Effector memory CD8-positive, alpha-beta T cell (primary cell): ENCODE data around the gene HOXB6.

Source experiments
- ATAC-seq: fragments of 150-1000 bp; cut with Tn5 transposase; replicated peaks from 2 replicates; pipeline ENCODE4 v1.10.0; 2021; ENCODE audit warnings: mild to moderate bottlenecking, moderate library complexity
- DNase-seq, 3 experiments: peaks; one replicate each; pipeline ENCODE4 v3.0.0; 2021
- H3K27ac Mint-ChIP-seq, 2 donors: one replicate each; pipeline ENCODE4 v1.8.0; 2022; ENCODE audit warnings: mild to moderate bottlenecking in 2 of 2, mixed read lengths in 2 of 2, moderate library complexity in 2 of 2
- H3K27me3 Mint-ChIP-seq, 2 donors: one replicate each; pipeline ENCODE4 v1.8.0; 2022; ENCODE audit warnings: mixed read lengths in 2 of 2
- H3K36me3 Mint-ChIP-seq: one replicate; pipeline ENCODE4 v1.8.0; 2022; ENCODE audit warnings: mild to moderate bottlenecking, moderate library complexity, mixed read lengths; ENCODE audit not compliant: insufficient read depth
- H3K4me1 Mint-ChIP-seq, 2 donors: one replicate each; pipeline ENCODE4 v1.8.0; 2022; ENCODE audit warnings: low read depth in 2 of 2, mixed read lengths in 2 of 2
- H3K4me3 Mint-ChIP-seq, 2 donors: one replicate each; pipeline ENCODE4 v1.8.0; 2022; ENCODE audit warnings: mild to moderate bottlenecking in 2 of 2, mixed read lengths in 2 of 2, moderate library complexity in 2 of 2
- H3K9me3 Mint-ChIP-seq, 2 donors: one replicate each; pipeline ENCODE4 v1.8.0; 2022; ENCODE audit warnings: mixed read lengths in 2 of 2

HOXB6 gene

GRCh38 chr17:48588074-48588415 lies 16.7 kb downstream of the HOXB6 start:
- Mint-ChIP-seq H3K27me3 (peaks cover 36 to 79% of the 10 kb centered on the region in 2 donors), H3K4me3 (no peak overlapping the region), H3K4me1 (peaks cover 23% of the 10 kb centered on the region in 2 donors), H3K27ac (no peak overlapping the region), H3K9me3 (no peaks in the 10 kb centered on the region), H3K36me3 (peaks cover 6% of the 10 kb centered on the region)
- DNase-seq = no peak
- no peak for ATAC-seq

- H3K4me3 Mint-ChIP-seq = peak overlapping the region; percentile 29 to 97
Measured at GRCh38 chr17:48587276-48588073, 17.3 kb downstream of the HOXB6 start.

GRCh38 chr17:48586355-48587258 lies 18.2 kb downstream of the HOXB6 start:
- H3K36me3 Mint-ChIP-seq = peaks cover 7% of the 10 kb centered on the region
- no peaks in the 10 kb centered on the region for H3K9me3 Mint-ChIP-seq
- DNase-seq (no peak), ATAC-seq (peak; percentile 44)
- H3K4me3 Mint-ChIP-seq = peak overlapping the region; percentile 91 to 97
- peaks cover 18 to 21% of the 10 kb centered on the region in 2 donors for H3K4me1 Mint-ChIP-seq
- H3K27ac Mint-ChIP-seq = peak overlapping the region; percentile 83 to 90
- peaks cover 37 to 79% of the 10 kb centered on the region in 2 donors for H3K27me3 Mint-ChIP-seq

More at GRCh38 chr17:48587276-48588073, 17.3 kb downstream of the HOXB6 start:
- Mint-ChIP-seq H3K27ac (no peak overlapping the region), H3K27me3 (peaks cover 36 to 79% of the 10 kb centered on the region in 2 donors), H3K9me3 (no peaks in the 10 kb centered on the region), H3K4me1 (peaks cover 18% of the 10 kb centered on the region in 2 donors), H3K36me3 (peaks cover 7% of the 10 kb centered on the region)
- DNase-seq (no peak), ATAC-seq (no peak)

GRCh38 chr17:48584223-48584741 lies 20.5 kb downstream of the HOXB6 start:
- H3K36me3 Mint-ChIP-seq = peaks cover 11% of the 10 kb centered on the region
- peaks cover 60 to 85% of the 10 kb centered on the region in 2 donors for H3K27me3 Mint-ChIP-seq
- H3K4me3 Mint-ChIP-seq = peak overlapping the region; percentile 37 to 91
- H3K27ac Mint-ChIP-seq = peak overlapping the region in 1 of 2 donors; percentile 83
- H3K9me3 Mint-ChIP-seq = no peaks in the 10 kb centered on the region
- H3K4me1 Mint-ChIP-seq = peaks cover 18 to 23% of the 10 kb centered on the region in 2 donors
- no peak for ATAC-seq
- DNase-seq = no peak

- Mint-ChIP-seq H3K9me3 (no peaks in the 10 kb centered on the region), H3K4me1 (peaks cover 22 to 28% of the 10 kb centered on the region in 2 donors), H3K27ac (no peak overlapping the region), H3K4me3 (peak overlapping the region in 1 of 2 donors; percentile 37), H3K27me3 (peaks cover 65 to 90% of the 10 kb centered on the region in 2 donors), H3K36me3 (peaks cover 12% of the 10 kb centered on the region)
- no peak for ATAC-seq
- no peak for DNase-seq
Measured at GRCh38 chr17:48583708-48584222, 21.0 kb downstream of the HOXB6 start.

- peaks cover 26 to 30% of the 10 kb centered on the region in 2 donors for H3K4me1 Mint-ChIP-seq
- ATAC-seq (no peak), DNase-seq (no peak)
- H3K27ac Mint-ChIP-seq = no peak overlapping the region
- peak overlapping the region; percentile 53 to 57 for H3K4me3 Mint-ChIP-seq
- peaks cover 65 to 90% of the 10 kb centered on the region in 2 donors for H3K27me3 Mint-ChIP-seq
- H3K36me3 Mint-ChIP-seq = peaks cover 17% of the 10 kb centered on the region
- H3K9me3 Mint-ChIP-seq = no peaks in the 10 kb centered on the region
Measured at GRCh38 chr17:48582750-48583069, 22.1 kb downstream of the HOXB6 start.

GRCh38 chr17:48579760-48580554 lies 24.8 kb downstream of the HOXB6 start:
- ATAC-seq (no peak), DNase-seq (no peak)
- peak overlapping the region; percentile 90 to 94 for H3K4me3 Mint-ChIP-seq
- no peaks in the 10 kb centered on the region for H3K9me3 Mint-ChIP-seq
- peaks cover 16% of the 10 kb centered on the region in 2 donors for H3K4me1 Mint-ChIP-seq
- peaks cover 51 to 64% of the 10 kb centered on the region in 2 donors for H3K27me3 Mint-ChIP-seq
- H3K36me3 Mint-ChIP-seq = peaks cover 12% of the 10 kb centered on the region
- H3K27ac Mint-ChIP-seq = peak overlapping the region in 1 of 2 donors; percentile 92

GRCh38 chr17:48579471-48579759 lies 25.4 kb downstream of the HOXB6 start:
- no peak for ATAC-seq
- H3K9me3 Mint-ChIP-seq = no peaks in the 10 kb centered on the region
- DNase-seq = no peak
- H3K4me1 Mint-ChIP-seq = peaks cover 13 to 15% of the 10 kb centered on the region in 2 donors
- H3K27ac Mint-ChIP-seq = peak overlapping the region in 1 of 2 donors; percentile 92
- H3K36me3 Mint-ChIP-seq = peaks cover 12% of the 10 kb centered on the region
- H3K27me3 Mint-ChIP-seq = peaks cover 51 to 59% of the 10 kb centered on the region in 2 donors
- peak overlapping the region; percentile 90 to 94 for H3K4me3 Mint-ChIP-seq

- no peaks in the 10 kb centered on the region for H3K9me3 Mint-ChIP-seq
- peaks cover 13 to 16% of the 10 kb centered on the region in 2 donors for H3K4me1 Mint-ChIP-seq
- peak overlapping the region; percentile 90 to 94 for H3K4me3 Mint-ChIP-seq
- H3K36me3 Mint-ChIP-seq = peaks cover 12% of the 10 kb centered on the region
- H3K27me3 Mint-ChIP-seq = peaks cover 47 to 53% of the 10 kb centered on the region in 2 donors
- peak overlapping the region; percentile 86 to 92 for H3K27ac Mint-ChIP-seq
- DNase-seq (peak in 2 of 3 experiments; percentile 25 to 29), ATAC-seq (peak; percentile 61)
Measured at GRCh38 chr17:48578616-48579470, 25.9 kb downstream of the HOXB6 start.

GRCh38 chr17:48577946-48578615 lies 26.7 kb downstream of the HOXB6 start, which contains the start of gene HOXB4:
Gene HOXB4, minus strand, starts transcription at chr17:48578350. Its CDS starts 31 bp downstream, at chr17:48578319.
- ATAC-seq (peak; percentile 87), DNase-seq (peak; percentile 52 to 64 (median 55))
- Mint-ChIP-seq H3K27me3 (peaks cover 39 to 45% of the 10 kb centered on the region in 2 donors), H3K9me3 (no peaks in the 10 kb centered on the region), H3K27ac (peak within 1 kb of the TSS; percentile 86 to 92), H3K4me3 (peak within 1 kb of the TSS; percentile 90 to 94), H3K36me3 (peaks cover 12% of the 10 kb centered on the region), H3K4me1 (peaks cover 13 to 20% of the 10 kb centered on the region in 2 donors)

- ATAC-seq = peak; percentile 22
- Mint-ChIP-seq H3K27ac (peak overlapping the region; percentile 53 to 92), H3K9me3 (no peaks in the 10 kb centered on the region), H3K4me3 (peak overlapping the region; percentile 90 to 94), H3K27me3 (peaks cover 33 to 39% of the 10 kb centered on the region in 2 donors), H3K36me3 (peaks cover 9% of the 10 kb centered on the region), H3K4me1 (peaks cover 13 to 20% of the 10 kb centered on the region in 2 donors)
- DNase-seq = no peak
Measured at GRCh38 chr17:48577330-48577945, 27.3 kb downstream of the HOXB6 start.
